H1 (cell line): ENCODE data around the gene CASK.

ENCODE experiments used
- CTCF ChIP-seq, 3 experiments: IDR thresholded peaks; 1 replicate in 2 of 3; 2 replicates in 1 of 3; pipeline versions ENCODE4 v1.5.1 to v1.6.1; 2011; ENCODE audit warnings: low read length in 3 of 3, mild to moderate bottlenecking in 3 of 3, inconsistent platforms in 2 of 3, low read depth in 1 of 3, moderate library complexity in 1 of 3; ENCODE audit not compliant: insufficient read depth in 1 of 3; ENCODE audit errors: control extremely low read depth in 1 of 3
- EP300 ChIP-seq, 2 experiments: IDR thresholded peaks; 1 replicate in 1 of 2; 2 replicates in 1 of 2; pipeline ENCODE4 v1.6.1; 2011 to 2012; ENCODE audit warnings: low read depth in 2 of 2, low read length in 2 of 2, mild to moderate bottlenecking in 2 of 2, borderline replicate concordance in 1 of 2, inconsistent platforms in 1 of 2, moderate library complexity in 1 of 2
- EZH2 ChIP-seq: fragments of 200-600 bp; sonication (generic); IDR thresholded peaks from 2 replicates; pipeline ENCODE4 v1.7.1; 2012; ENCODE audit warnings: low read depth, mild to moderate bottlenecking, moderate library complexity, low read length, inconsistent platforms; ENCODE audit not compliant: severe bottlenecking
- POLR2A ChIP-seq, 2 experiments: IDR thresholded peaks; 1 replicate in 1 of 2; 2 replicates in 1 of 2; pipeline ENCODE4 v1.6.1; 2011; ENCODE audit warnings: low read depth in 2 of 2, low read length in 2 of 2, mild to moderate bottlenecking in 2 of 2; ENCODE audit errors: control extremely low read depth in 1 of 2
- SUZ12 ChIP-seq: fragments of 200-600 bp; sonication (generic); IDR thresholded peaks from 2 replicates; pipeline ENCODE4 v1.6.1; 2012; ENCODE audit warnings: mild to moderate bottlenecking, inconsistent platforms, low read length, moderate library complexity, mixed read lengths
- USF2 ChIP-seq: IDR thresholded peaks from 2 replicates; pipeline ENCODE4 v1.6.1; 2011; ENCODE audit warnings: low read length, improper control_type of control experiment

GRCh38 chrX:41828826-41829225, 94.5 kb downstream of the CASK start:
- no peak for TF ChIP-seq USF2
- no peak for TF ChIP-seq CTCF (IDR thresholded peaks at IDR 0.05; ENCODE audit: control extremely low read depth in 1 of 3, insufficient read depth in 1 of 3, low read depth in 1 of 3, low read length in 3 of 3)
- TF ChIP-seq POLR2A (IDR thresholded peaks at IDR 0.05; ENCODE audit: control extremely low read depth in 1 of 2, low read depth in 2 of 2, low read length in 2 of 2): no peak
- TF ChIP-seq EP300 (IDR thresholded peaks at IDR 0.05; ENCODE audit: borderline replicate concordance in 1 of 2, low read depth in 2 of 2, low read length in 2 of 2): no peak
- TF ChIP-seq SUZ12: no peak
- TF ChIP-seq EZH2: no peak
